Stimulated activated naive CD8-positive, alpha-beta T cell treated with anti-CD3 and anti-CD28 coated beads, Interleukin-15, Interleukin-2, amounts not matched to agents 100 U/mL and 50 U/mL, for 24 hours (primary cell): ENCODE results near the gene CMIP.
"Not testable (repeated sequence)": the region's sequence is repeated elsewhere in the genome, so short reads cannot be mapped to it uniquely, and the experiment has no call there.

ENCODE experiments used
- ATAC-seq: fragments of 150-1000 bp; cut with Tn5 transposase; one replicate; pipeline ENCODE4 v1.10.0; 2021
- DNase-seq: peaks from one replicate; pipeline ENCODE4 v3.0.0; 2021

Gene CMIP

GRCh38 chr16:81421536-81421935 is 23.1 kb upstream of the CMIP start:
- ATAC-seq (no peak), DNase-seq (no peak)

- DNase-seq, ATAC-seq: not testable (repeated sequence)
Observed at GRCh38 chr16:81422153-81422552, 22.5 kb upstream of the CMIP start.

DNA sequence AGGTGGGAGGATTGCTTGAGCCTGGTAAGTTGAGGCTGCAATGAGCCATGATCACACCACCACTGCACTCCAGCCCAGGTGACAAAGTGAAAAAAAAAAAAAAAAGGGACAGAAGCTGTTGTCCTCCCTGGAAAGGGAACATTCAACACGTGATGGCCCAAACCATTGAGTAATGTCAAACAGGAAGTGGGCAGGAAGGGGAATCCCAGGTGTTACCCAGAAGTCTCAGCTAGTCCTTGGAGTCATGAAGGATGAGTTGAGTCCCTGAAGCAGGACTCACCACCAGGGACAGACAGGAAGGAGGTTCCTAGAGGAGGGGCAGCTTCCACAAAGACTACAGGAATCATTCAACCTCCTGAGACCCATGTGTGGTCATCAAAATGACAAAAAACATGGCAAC is 19.8 kb upstream of the CMIP start:
- ATAC-seq (peak; percentile 79), DNase-seq (peak; percentile 43)

DNA sequence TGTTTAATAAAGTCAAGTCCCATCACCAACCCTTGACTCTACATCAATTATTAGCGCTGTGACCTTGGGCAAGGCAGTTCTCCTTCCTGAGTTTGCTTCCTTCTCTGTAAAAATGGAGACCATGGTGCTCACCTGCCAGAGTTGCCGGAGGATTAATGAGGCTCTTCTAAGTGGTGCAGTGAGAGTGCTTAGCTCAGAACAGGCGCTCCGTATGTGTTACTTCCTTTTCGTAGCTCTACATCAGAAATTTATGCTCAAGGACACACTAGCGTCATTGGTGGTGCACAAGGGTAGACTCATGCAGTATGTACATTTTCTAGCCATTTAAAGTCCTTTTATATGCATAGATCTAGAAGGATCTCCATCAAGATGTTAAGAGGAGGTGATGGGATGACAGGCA is 17.4 kb upstream of the CMIP start:
- DNase-seq: no peak
- no peak for ATAC-seq

DNA sequence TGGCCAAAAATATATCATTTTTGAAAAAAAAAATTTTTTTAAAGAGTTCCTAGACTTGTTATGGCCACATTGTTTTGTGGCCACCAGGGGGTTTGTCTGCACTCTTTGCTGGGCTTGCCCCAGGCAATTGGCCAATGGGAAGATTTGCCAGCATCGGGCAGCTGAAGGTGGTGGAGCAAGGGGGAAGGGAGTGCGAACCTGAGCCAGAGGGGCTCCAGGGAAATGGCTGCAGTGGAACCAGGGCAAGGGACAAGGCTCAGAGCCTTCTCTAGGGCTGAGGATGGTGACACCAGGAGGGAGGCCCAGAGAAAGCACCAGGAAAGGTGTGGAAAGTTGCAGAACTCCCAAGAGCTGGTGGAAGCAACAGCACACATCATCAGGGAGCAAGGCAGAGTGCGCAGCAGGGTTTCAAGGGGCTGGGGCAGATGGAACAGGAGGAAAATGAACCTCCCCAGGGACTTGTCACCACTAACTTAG is 15.5 kb upstream of the CMIP start:
- no peak for ATAC-seq

GRCh38 chr16:81431554-81432353 is 12.9 kb upstream of the CMIP start:
- ATAC-seq (no peak), DNase-seq (no peak)

More for the DNA sequence above, 15.5 kb upstream of the CMIP start:
- no peak for DNase-seq

DNA sequence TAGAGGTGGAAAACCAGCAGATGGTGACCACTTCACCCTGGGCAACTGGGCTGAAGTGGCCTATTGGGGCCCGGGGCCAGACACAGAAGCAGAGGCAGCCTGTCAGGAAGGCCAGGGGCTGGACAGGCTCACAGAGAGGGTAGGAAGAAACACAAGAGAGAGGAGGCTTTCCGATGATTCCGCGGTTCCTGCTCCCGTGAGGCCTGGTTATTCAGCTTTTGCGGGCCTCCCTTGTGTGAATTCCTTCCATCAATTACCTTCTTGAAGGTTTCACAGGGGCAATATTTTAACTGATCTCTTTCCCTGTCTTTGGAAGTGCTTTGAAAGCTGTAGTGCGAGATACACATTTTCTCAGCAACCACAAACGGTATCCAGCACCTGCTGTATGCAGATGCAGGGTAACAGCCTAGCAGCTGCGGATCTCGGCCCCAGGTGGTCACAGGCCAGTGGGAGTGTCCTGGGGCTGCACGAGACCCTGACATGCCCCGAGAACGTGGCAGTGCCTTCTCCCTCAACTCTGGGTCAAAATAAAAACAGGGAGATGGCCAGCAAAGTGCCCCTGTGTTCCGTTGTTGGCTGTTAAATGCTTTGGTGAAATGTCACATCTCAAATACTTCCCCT is 11.6 kb upstream of the CMIP start:
- DNase-seq (no peak), ATAC-seq (no peak)

GRCh38 chr16:81435103-81435502 is 9.5 kb upstream of the CMIP start:
- ATAC-seq (no peak), DNase-seq (no peak)

DNA sequence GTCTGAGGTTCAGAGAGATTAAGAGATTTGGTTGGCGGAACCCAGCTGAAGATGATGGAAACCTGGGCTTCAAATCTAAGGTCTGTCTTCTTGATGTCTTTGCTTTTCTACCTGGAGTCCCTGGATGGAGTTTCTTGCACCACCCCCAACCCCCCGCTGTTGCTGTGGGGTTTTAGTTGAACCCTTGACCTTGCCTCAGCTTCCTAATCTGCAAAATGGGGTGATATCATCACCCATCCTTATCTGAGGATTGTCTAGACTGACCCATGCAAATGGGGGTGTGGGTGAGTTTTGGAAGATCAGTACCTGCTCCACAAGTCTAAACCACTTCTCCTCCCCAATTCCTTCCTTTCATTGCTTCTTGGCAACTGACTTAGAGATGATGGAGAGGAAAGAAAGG is 9.0 kb upstream of the CMIP start:
- ATAC-seq: no peak
- no peak for DNase-seq

GRCh38 chr16:81436386-81436785 is 8.2 kb upstream of the CMIP start:
- ATAC-seq: no peak
- DNase-seq: no peak

GRCh38 chr16:81437865-81438264 is 6.7 kb upstream of the CMIP start:
- ATAC-seq (no peak), DNase-seq (no peak)

- no peak for ATAC-seq
- DNase-seq: no peak
Observed at GRCh38 chr16:81440888-81441761, 3.5 kb upstream of the CMIP start.

DNA sequence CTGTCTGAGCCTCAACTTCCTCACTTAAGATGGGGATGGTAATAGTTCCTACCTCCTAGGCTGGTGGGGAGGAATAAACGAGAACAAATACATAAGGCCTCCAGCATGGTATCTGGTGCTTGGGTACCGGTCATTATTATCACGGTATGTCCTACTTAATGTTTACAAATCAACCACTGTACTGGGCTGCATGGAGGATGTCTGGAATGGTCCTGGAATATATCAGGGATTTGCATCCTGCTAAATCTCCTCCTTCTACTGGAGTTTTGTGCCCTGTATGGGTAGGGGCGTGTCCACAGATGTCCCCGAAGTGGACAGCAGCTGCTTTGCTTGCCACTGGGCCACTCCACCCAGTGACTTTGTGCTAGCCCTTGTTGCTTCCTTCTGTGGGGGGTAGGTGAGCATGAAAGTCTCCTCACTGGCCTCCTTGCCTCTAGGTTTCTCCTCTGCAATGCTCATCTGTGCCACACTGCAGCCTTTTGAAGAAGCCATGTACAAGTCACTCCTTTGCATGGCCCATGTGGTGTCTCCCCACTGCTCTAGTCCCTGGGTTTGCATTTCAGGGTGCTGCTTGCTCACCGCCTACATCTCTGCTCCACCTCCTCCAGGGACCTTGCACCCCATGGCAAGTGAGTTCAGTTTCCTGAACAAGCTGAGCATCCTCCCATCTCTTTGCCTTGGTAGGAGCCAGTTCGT is 2.2 kb upstream of the CMIP start:
- ATAC-seq: no peak
- no peak for DNase-seq

DNA sequence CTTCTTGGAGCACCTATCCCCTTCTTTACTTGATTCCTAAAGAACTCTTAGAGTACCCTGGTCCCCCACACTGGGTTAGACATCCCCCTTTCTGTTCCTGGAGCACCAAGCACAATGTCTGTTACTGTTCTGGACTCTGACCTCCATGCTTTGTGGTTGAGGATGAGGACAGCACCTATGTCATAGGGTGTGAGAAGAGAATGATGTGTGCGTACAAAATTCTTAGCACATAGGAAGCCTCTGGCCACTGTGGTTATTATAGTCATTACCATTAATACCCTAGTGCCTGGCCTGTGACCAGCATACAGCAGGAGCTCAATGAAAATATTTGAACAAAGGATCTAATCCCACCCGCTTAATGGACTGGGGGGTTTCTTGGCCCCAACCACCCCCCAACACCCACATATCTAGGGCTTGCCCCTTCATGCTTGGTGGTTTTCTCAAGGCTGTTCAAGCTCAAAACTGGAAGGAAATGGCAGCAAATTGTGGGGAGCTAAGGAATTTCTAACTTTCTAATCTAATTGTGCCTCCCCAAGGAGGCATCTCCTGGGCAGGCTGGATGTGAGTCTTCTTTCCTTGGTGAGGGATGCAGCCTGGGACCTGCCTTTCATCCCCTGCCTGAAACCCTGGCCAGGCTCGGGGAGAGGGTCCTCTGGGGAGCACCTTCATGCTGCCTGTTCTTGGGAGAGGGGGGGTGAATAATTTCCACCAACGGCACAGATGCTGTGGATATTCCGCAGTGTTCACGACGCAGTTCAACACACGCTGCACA is 1.5 kb upstream of the CMIP start:
- DNase-seq: no peak
- no peak for ATAC-seq

GRCh38 chr16:81443688-81444447 is 740 bp upstream of the CMIP start:
- DNase-seq: peak; percentile 30
- ATAC-seq: no peak

DNA sequence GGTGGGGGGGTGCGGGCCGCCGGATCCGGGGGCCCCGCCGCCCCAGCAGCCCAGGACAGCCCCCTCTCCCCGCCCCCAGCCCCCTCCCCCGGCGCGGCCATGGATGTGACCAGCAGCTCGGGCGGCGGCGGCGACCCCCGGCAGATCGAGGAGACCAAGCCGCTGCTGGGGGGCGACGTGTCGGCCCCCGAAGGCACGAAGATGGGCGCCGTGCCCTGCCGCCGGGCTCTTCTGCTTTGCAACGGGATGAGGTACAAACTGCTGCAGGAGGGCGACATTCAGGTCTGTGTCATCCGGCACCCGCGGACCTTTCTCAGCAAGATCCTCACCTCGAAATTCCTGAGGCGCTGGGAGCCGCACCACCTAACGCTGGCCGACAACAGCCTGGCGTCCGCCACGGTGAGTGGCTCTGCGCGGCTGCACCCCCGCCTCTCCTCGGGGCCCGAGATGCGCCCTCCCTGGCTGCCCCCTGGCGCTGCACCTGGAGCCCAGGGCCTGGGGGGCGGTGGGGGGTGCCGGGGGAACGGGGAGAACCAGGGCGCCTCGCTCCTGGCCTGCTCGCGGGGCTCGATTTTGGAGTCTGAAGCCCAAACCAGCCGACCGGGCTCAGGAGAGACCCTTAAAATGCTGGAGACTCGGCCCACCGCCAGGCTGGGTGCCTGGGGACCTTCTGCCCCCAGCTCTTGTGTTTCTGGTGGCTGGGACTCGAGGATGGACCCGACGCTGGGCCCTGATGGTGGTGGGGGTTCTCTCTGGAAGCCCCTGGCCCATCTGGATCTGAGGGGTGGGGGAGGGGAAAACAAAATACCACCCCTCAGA is 744 bp downstream of the CMIP start:
- peak; percentile 65 for DNase-seq
- ATAC-seq: peak; percentile 22

- ATAC-seq (no peak), DNase-seq (peak; percentile 23)
Observed at GRCh38 chr16:81445966-81446906, 1.6 kb downstream of the CMIP start.

GRCh38 chr16:81446907-81447268 is 2.3 kb downstream of the CMIP start:
- DNase-seq: no peak
- ATAC-seq: no peak
